GM04504 (cell line): ENCODE data around the gene CYP3A5.
A peak's percentile ranks its signal among the peaks of the same experiment; 100 is the strongest.
"Not testable (repeated sequence)": the region's sequence is repeated elsewhere in the genome, so short reads cannot be mapped to it uniquely, and the experiment has no call there.

ENCODE experiments used
- DNase-seq: peaks from one replicate; pipeline ENCODE4 v3.0.0-alpha.2; 2012; ENCODE audit warnings: low read depth

Gene CYP3A5

DNA sequence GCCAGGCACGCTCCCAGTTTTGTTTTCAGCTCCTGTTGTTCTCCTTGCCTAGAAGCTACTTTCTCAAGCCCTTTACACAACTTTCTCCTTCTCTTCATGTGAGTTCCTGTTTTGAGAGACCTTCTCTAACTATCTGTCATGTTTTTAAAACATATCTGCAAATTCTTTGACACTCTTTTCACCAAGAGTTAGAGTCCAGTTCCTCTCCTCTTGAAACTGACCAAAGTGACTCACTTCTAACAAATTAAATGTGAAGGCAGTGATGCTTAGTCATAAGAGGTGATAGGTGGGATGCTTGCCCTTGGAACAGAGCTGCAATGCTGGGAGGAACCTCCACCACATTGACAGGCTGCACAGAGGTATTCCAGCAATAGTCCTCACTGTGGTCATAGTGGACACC is 37.8 kb downstream of the CYP3A5 start:
- DNase-seq: no peak

DNA sequence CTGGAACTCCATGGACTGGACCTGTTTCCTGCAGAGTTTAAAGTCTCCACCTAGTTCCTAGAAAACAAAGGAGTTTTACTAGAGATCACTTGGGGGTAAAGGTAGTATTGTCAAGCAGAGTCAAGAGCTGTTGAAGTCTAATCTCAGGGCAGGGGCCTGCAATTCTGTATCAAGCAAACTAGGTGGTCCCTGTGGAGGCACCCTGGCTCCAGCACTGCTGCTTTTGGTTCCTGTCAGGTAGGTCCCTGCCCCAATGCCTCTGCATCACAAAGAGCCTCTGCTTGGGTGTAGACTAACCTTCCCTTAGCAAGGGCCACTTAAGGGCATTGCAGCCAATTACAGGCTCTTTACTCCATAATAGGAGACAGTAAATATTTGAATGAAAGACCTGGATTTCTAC is 40.5 kb downstream of the CYP3A5 start:
- no peak for DNase-seq

DNA sequence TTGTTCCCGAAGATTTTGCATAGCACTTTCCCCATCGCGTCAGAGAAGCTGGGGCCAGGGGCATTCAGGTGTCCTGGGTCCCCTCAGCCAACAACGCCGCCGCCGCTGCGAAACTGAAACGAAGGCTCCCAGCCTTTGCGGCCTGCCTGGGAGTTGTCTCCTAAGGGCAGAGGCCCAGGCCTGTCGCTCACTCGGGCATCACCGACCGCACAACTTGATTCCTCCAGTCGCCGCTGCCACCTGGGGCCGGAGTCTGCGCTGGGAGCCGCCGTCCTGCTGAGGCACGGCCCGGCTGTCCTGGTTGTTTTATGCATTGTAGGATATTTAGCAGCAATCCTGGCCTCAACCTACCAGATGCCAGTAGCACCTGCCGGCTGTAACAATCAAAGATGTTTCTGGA is 41.1 kb downstream of the CYP3A5 start:
- no peak for DNase-seq

DNA sequence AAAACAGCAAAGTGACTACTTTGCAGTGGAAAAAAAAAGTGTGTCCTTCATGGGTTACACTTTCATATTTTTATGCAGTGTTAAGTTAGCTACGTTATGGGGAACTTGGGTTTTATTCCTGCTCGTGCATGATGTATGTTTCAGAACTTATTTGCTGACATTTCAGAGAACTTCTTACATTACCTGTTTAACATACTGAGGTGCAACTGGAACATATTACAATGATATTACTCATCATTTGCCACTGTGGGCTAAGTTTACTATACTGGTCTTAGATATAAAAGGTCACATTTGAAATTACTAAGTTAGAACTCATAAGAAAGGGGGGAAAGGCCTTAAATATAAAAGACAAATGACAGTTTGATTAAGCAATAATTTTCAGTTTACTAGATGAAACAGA is 42.4 kb downstream of the CYP3A5 start:
- DNase-seq: not testable (repeated sequence)

- no peak for DNase-seq
Measured at GRCh38 chr7:99631295-99632109, 48.3 kb downstream of the CYP3A5 start.

GRCh38 chr7:99629643-99630042 is 50.2 kb downstream of the CYP3A5 start:
- DNase-seq: no peak

DNA sequence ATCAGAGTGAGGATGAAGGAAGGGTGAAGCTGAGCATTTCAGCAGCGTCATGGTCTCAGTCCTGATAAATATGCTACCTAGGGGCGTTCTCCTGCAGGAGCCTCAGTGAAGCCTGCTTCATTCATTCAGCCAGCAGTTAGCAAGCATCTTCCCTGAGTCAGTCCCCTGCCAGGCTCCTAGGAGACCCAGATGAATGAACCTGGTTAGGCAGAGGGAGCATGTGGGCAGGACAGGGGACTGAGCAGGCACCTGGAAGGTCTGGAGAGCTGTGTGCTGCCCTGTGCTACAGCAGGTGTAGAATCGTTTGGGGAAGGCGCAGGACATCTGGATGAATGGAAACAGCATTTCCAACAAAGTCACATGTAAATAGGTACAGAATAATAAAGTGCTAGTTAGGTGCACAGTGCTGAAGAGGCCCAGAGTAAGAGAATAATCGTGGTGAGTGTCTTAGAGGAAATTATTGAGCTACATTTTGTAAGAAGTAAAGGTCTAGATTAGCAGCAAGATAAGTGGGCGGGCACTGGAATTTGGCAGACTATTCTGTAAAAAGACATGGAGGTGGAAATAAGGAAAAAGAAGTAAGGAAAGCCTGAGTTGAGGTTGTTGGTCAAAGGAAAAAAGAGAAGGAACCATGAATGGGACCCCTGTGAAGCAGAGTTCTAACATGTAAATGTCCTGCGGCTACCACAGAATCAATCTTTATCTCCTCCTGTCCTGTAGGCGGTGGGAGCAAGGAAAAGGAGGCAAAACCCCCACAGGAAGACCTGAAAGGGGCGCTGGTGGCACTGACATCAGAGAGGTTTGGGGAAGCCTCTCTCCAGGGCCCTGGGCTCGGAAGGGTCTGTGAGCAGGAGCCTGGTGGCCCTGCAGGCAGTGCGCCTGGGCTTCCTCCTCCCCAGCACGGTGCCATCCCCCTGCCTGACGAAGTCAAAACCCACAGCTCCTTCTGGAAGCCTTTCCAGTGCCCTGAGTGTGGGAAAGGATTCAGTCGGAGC is 51.0 kb downstream of the CYP3A5 start:
- DNase-seq: no peak

DNA sequence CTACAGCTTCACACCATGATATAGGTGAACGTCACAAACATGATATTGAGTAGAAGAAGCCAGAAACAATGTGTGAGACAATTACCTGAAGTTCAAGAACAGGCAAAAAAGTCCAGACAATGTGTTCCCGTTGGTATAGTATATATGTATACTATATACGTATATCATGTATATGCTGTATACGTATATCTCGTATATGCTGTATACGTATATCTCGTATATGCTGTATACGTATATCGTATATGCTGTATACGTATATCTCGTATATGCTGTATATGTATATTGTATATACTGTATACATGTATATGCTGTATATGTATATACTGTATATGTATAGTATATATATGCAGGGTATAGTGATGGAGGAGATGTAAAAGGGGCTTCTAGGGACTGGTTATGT is 52.3 kb downstream of the CYP3A5 start:
- DNase-seq: no peak

GRCh38 chr7:99626661-99627060 is 53.1 kb downstream of the CYP3A5 start:
- DNase-seq: no peak

- no peak for DNase-seq
Measured at GRCh38 chr7:99625961-99626360, 53.8 kb downstream of the CYP3A5 start.

- no peak for DNase-seq
Measured at GRCh38 chr7:99625321-99625720, 54.5 kb downstream of the CYP3A5 start.

DNA sequence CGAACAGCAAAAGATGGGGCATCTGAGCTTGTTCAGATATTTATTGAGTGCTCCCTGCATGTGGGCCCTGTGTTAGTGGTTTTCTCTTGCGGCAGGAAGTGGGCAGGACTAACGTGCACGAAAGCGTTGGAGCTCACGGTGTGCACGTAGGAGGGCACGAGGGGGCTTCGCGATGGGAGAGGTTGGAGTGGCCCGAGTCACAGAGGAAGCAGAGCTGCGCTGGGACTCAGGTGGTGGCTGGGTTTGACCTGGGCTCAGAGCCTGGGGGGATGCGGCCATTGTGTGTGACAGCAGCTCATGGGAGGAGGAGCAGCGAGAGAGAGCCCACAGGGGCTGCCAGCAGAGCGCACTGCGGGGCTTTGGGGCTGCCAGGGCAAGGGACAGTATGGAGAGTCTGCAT is 55.3 kb downstream of the CYP3A5 start:
- DNase-seq: no peak

- DNase-seq: no peak
Measured at GRCh38 chr7:99623702-99624447, 55.9 kb downstream of the CYP3A5 start.

DNA sequence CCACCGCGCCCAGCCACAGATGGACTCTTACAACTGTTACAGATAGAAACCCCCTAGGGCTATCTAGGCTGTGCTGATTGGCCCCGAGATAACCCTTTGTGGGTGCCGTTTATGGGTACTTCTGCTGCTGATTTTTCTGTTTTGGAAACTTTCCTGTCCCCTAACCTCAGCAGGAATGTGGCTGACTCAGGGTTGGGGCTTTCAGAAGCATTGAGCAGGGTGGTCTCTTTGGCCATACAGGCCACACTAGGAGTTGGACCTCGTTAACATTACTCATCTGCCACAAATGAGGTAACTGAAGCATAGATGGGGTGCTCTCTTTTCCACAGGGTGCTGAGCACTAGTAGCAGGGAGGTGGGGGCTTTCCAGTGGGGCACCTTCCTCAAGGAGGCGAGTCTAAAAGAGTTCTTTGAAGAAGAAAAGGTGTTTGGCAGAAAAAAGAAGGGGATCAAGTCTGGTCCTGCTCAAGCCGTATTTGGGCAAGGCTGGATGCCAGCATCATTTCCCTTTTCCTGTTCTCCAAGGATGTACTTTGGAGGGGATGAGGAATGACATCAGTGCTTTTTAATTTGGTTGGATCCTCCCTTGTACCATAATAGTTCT is 56.6 kb downstream of the CYP3A5 start:
- DNase-seq: no peak

- DNase-seq: no peak
Measured at GRCh38 chr7:99622596-99622995, 57.2 kb downstream of the CYP3A5 start.

DNA sequence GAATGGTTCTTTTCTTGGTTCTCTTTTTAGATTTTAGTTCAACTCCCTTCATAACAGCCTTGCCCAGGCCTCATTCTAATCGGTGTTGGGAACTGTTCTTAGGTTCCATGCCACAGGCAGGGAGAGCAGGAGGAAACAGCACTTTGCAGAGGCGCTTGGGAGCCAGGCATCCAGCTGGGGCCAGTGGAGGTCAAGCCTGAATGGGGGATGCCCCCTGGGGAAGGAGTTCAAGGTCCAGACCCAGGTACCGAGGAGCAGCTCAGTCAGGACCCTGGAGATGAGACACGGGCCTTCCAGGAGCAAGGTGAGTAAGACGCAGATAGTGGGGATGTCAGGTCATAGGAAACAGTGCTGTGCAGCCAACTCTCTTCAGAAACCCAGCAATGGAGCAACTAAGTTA is 58.5 kb downstream of the CYP3A5 start:
- DNase-seq: no peak

DNA sequence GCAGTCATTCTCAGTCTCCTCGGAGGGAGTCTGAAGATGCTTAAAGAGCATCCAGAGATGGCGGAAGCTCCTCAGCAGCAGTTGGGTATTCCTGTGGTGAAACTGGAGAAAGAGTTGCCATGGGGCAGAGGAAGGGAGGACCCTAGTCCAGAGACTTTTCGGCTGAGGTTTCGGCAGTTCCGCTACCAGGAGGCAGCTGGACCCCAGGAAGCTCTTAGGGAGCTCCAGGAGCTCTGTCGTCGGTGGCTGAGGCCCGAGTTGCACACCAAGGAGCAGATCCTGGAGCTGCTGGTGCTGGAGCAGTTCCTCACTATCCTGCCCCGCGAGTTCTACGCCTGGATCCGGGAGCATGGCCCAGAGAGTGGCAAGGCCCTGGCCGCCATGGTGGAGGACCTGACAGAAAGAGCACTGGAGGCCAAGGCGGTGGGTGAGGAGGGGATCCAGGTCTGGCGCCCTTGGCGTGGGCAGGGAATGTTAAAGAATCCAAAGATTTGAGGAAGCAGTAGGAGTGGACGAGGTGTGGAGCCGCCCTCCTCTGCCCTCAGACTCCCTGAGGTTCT is 60.1 kb downstream of the CYP3A5 start:
- no peak for DNase-seq

GRCh38 chr7:99618726-99619125 is 61.1 kb downstream of the CYP3A5 start:
- DNase-seq: peak; percentile 70

DNA sequence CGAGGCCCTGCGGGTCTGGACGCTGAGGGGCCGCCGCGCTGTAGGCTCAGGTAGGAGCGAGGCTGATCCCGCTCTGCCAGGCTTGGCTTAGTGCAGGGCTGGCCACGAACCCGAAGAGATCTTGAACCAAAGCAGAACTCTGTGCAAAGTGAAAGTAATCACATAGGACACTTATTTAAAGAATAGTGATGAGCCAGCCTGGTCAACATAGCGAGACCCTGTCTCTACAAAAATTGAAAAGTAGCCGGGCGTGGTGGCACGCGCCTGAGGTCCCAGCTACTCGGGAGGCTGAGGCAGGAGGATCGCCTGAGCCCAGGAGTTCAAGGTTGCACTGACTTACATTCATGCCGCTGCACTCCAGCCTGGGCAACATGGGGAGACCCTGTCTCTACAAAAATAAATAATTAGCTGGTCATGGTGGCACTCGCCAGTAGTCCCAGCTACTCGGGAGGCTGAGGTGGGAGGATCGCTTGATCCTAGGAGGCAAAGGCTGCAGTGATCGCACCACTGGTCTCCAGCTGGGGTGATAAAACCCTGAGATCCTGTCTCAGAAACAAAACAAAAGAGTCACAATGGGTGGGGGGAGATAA is 62.5 kb downstream of the CYP3A5 start:
- DNase-seq: no peak

DNA sequence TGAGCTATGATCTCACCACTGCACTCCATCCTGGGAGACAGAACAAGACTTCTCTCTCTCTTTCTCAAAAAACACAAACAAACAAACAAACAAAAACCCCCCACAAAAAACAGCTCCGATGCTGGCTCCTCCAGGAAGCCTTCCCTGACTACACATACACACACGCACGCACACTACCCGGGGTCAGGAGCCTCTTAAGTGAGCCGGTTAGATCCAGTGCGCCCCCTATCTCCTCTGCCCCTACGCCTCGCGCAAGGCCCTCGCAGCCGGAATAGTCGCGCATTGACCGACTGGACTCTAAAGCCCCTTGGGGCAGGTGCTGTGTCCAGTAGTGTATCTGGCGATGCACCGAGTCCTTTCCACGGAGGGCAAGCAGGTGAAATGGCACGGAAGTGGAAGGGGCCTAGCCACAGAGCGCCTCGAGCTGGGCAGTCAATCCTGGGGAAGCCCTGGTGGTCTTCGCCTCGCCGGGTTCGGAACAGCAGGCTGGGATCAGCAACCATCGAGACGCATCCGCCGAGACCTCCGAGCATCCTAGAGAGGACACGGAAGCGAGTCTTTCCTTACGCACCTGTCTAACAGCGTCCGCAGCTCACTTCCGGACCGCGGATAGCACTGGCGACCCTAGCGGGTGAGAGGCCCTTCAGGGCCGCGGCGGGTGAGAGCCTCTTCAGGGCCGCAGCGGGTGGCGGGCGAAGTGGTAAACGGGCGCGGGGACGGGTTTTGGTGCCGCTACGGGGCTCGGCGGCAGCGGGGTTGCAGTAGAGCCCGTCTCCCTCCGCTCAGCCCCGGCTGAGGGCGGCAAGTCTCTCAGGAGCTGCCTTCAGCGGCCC is 63.2 kb downstream of the CYP3A5 start, which contains the start of gene ZSCAN25:
ZSCAN25 (plus strand) TSS at position 588 of the 833 bp plus-strand sequence. CDS start 2,661 bp downstream, outside the sequence.
- DNase-seq: peak; percentile 77
